ENCODE measurements around the gene SNX22.
A peak's percentile ranks its signal among the peaks of the same experiment; 100 is the strongest.

Gene SNX22

DNA sequence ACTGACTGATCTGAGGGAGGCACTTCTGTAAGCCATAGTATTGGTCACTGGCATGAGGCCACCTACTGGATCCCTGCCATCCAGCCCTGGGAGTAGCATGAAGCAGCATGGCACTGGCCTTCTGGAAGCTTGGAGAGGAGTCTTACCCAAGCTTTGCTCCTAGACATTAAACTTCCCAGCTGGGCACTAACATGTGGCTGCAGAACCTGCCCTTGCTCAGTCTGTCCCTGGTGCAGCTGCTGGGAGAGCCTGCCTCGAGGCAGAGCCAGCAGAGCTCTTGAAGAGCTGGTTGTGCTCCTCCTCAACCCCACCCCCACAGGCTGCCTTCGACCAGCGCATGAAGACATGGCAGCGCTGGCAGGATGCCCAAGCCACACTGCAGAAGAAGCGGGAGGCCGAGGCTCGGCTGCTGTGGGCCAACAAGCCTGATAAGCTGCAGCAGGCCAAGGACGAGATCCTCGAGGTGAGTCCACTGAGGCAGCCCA lies 17.1 kb upstream of the SNX22 start:
- DNase-seq (ENCODE audit: low spot score): peak; percentile 92

DNA sequence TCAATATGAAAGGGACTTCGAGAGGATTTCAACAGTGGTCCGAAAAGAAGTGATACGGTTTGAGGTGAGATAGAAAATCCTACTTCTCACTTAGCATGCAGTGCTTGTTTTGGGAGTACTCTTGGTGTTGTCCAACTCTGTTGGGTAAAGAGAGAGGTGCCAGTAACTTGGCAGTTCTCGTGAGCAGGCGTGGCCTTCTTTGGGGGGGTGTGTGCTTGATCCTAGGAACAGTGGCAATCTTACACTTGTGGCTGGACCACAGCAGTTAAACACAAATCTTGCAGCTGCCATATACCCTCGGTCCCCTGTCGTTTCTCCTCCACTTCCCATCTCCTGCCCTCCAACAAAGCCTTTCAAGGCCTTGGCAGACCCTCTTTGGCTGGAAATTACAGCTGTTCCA lies 15.2 kb upstream of the SNX22 start:
- DNase-seq (ENCODE audit: low spot score): peak; percentile 52

DNA sequence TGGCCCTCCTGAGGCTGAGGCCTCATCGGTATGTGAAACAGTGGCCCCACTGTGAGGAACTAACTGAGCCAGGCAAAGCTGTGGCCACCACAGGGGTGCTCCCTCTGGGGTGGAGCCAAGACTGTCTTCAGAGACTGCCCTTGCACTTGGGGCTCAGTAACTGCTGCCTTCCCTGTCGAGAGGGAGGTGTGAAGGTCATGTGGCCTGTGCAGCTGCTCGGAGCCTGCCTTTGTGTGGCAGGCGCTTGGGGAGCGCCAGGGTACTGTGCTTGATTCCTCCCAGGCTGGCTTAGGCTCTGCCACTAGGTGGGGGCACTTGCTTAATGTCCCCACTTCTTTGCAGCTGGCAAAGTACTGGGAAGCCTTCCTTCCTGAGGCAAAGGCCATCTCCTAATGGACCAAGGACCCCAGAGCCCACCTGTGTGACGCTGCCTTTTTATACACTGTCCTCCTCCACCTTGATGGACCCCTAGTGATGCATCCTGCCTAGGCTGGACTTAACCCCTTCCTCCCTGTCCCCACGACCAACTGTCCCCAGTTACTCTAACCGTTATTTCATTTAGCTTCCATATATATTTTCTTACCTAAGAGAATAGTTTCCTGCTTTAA lies 14.2 kb upstream of the SNX22 start:
- peak; percentile 48 for DNase-seq (ENCODE audit: low spot score)

DNA sequence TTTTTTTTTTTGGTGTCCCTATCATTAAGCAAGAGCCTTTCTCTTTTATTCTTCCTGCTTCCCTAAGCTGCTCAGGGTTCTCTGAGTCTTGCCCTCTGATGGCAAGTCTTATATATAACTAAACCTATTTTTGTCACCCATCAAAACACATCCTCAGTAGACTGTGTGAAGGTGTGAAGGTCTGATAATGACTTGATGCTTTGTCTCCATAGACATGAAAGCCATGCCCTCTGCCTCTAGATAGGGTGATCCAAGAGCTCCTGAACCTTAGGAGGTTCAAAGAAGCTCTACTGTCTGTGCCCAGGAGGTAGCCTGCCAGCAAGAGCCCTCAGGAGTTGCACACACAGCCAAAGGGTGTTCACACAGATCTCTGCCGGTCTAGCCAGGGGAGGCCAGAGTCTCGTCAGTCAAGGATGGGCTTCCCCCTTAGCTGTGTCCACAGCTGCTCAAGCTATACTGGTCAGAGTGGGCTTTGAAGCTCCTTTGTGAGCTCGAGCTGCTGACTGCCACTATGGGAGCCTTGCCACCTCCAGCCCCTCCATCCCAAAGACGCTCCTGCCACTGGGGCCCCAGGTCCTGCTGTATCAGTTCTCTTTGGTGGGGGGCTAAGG lies 13.1 kb upstream of the SNX22 start:
- peak; percentile 76 for DNase-seq (ENCODE audit: low spot score)

DNA sequence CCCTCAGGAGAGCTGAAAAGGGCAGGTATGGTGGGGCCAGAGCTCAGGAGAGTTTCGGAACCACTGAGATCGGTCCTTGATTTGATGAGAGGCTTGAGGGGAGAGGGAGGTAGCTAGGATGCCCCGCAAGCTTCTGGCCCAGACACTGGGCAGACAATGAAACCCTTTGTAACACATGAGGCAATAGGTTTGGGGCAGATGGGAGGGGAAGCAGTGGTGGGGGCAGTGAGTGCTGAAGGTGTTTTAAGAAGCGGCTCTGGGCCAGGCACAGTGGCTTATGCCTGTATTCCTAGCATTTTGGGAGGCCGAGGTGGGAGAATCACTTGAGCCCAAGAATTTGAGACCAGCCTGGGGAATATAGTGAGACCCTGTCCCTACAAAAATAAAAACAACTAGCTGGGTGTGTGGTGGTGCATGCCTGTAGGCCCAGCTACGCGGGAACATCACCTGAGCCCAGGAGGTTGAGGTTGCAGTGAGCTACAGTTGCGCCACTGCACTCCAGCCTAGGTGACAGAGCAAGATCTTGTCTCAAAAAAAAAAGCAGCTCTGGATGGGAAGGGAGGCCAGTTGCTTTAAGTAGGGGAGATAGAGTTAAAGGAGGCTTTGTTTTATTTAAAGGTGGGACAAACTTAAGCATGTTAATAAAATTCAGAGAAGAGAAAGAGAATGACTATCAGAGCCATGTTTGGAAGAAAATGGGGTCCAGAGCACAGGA lies 9.6 kb upstream of the SNX22 start:
- no peak for DNase-seq (ENCODE audit: low spot score)

DNA sequence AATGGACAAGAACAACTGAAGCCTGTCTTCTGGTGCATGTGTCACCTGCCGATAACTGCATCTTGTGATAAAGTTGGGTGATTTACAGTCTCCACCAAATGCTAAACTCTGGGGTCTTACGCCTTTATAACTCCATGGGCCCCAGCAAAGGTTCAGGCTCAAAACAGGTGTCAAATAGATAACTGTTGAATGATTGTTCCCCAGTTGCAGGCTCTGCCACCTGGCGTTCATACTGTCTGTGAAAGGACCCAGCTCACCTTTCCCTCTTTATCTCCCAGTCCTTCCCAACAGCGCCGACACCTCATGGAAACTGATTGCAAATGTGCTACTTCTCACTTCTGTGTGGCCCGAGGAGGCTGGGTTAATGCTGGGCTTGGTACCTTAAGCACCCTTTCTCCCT lies 8.3 kb upstream of the SNX22 start:
- no peak for DNase-seq (ENCODE audit: low spot score)

GRCh38 chr15:64144192-64144564 lies 7.4 kb upstream of the SNX22 start:
- DNase-seq (ENCODE audit: low spot score): no peak

DNA sequence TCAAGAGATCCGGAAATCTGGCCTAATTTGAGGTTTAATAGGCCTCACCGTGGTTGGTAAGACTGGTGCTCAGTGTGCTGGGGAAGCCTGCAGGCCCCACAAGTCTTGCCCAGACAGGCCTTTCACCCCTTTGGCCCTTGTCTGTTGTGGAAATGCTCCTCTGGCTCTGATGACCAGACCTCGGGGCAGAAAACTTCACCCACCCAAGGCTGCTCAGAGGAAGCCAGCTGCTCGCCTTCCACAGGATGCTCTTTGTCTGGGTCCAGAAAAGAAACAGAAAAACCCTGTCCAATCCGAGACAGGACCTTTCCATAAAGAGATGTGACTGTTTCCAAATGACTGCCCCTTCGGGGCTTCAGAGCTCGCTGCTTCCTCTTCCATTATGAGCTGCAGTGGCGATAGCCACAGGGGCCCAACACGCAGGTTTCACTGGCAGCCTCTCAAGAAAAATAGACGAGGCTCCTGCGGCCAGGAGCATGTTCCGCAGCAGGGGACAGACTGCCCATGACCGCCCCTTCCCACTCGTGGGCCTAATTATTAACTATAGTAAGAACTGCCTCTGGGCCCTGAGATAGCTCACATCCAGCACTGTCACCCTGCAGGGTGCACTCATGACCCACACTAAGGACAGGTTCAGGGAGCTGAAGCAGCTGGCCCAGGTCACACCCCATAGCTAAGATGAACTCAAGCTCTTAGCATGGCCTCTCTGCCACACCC lies 6.8 kb upstream of the SNX22 start:
- peak; percentile 47 for DNase-seq (ENCODE audit: low spot score)

DNA sequence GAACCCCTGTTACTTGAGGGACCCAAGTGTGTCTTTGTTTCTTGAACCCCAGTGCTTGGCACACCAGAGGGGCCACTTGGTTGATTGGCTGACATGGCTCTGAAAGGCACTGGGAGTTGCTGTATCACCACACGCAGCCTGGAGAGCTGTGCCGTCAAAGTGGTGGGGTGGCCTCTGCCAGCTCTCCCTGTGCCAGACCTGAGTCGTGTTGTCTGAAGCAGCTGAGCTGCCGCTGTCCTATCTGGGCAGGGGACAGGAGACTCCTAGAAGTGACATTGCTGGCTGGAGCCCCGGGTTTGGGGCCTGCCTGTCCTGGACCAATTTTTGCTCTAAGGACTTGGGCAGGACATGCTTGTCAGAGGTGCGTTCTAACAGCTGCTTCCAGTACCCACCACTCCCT lies 5.5 kb upstream of the SNX22 start:
- peak; percentile 45 for DNase-seq (ENCODE audit: low spot score)

- no peak for DNase-seq (ENCODE audit: low spot score)
Measured at GRCh38 chr15:64146520-64146884, 5.0 kb upstream of the SNX22 start.

- DNase-seq (ENCODE audit: low spot score): peak; percentile 57
Measured at GRCh38 chr15:64146885-64147681, 4.4 kb upstream of the SNX22 start.

DNA sequence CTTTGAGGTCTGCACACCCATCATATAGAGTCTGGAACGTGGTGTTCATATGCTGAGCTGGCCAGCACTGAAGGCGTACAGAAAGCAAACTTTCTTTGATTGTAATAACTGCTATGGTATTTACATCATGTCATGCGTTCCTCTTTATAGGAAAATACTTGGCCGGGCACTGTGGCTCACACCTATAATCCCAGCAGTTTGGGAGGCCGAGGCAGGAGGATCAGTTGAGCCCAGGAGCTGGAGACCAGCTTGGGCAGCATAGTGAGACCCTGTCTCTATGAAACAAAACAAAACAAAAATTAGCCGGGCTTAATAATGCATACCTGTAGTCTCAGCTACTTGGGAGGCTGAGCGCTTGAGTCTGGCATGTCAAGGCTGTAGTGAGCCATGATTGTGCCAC lies 3.4 kb upstream of the SNX22 start:
- no peak for DNase-seq (ENCODE audit: low spot score)

DNA sequence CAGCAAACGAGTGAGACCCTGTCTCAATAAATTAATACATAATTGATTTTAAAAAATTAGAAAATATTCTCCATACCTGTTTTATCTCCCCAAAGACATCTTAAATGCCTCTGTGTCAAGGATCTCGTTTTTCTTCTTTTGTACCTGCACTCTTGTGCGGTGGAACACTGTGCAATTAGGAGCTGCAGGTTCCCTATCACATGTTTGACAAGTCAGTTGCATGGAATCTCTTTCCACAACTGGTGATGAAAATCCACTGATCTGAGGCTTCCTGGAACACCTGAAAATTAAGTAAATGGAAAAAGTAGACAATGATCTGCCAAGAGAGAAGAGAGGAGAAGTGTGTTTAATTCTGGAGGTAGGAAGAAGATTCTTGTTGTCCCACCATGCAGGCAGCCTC lies 3.0 kb upstream of the SNX22 start:
- no peak for DNase-seq (ENCODE audit: low spot score)

GRCh38 chr15:64149424-64149823 lies 2.1 kb upstream of the SNX22 start:
- DNase-seq (ENCODE audit: low spot score): peak; percentile 76

DNA sequence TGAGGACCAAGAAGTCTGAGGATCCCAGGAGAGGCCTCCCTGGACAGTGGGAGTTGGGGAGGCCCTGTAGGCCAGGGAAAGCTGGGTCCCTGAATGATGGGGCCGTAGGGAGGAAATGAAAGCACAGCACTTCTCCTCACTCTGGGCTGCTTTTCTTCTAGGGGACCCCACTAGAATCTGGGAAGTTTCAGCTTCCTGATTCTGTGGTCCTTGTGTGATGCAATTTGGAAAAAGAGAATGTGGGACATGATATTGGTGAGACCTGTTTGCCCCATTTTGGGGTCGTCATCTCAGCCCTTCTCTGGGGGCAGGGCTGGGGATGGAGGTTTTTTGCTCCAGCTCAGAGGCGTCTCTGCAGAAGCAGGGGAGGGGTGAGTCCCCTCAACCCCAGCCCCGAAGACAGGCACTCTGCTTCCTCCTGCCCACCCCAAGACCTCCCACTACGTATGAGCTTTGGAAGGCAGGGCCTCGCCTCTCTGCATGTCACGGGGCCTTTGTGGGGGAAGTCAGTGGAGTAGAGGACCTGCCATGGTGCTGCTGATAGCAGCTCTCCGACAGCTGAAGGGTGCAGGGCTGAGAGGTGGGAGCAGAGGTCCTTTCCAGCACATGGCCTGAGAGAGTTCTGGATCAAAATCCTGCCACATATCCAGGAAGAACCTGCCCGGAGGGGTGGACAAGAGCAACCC lies 1.5 kb upstream of the SNX22 start:
- DNase-seq (ENCODE audit: low spot score): peak; percentile 44

DNA sequence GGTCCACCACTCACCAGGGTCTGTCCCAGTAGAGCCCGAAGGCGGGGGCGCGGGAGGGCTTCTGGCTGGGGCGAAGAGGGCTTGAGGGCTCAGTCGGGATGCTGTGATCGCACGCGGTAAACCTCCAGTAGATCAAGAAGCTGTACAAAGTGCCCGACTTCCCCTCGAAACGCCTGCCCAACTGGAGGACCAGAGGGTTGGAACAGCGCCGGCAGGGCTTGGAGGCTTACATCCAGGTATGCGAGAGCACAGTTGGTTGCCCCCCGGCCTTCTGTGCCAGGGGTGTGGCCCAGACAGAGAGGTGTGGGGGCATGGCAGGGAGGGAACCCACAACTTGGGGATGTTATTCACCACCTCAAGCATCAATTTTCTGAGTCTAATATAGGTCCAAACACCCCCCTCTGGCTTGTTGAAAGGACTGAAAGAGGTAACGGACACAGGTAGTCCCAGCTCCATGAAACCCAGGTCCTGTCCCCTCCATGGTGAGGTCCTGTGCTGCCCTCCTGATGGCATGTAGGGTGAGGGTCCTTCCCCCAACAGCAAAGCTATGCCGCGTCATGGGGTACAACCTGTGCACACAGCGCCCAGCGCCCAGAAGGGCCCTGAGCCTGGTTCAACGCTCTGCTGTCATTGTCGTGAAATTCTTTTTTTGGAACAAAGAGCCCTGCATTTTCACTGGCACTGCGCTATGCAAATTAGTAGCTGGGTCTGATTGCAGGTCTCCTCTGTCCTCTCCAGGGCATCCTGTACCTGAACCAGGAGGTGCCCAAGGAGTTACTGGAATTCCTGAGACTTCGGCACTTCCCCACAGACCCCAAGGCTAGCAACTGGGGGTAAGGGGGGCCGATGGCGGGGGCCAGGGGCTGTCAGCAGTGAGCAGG lies 1.2 kb downstream of the SNX22 start:
- DNase-seq (ENCODE audit: low spot score): peak; percentile 51

GRCh38 chr15:64153480-64154367 lies 2.2 kb downstream of the SNX22 start:
- peak; percentile 93 for DNase-seq (ENCODE audit: low spot score)

DNA sequence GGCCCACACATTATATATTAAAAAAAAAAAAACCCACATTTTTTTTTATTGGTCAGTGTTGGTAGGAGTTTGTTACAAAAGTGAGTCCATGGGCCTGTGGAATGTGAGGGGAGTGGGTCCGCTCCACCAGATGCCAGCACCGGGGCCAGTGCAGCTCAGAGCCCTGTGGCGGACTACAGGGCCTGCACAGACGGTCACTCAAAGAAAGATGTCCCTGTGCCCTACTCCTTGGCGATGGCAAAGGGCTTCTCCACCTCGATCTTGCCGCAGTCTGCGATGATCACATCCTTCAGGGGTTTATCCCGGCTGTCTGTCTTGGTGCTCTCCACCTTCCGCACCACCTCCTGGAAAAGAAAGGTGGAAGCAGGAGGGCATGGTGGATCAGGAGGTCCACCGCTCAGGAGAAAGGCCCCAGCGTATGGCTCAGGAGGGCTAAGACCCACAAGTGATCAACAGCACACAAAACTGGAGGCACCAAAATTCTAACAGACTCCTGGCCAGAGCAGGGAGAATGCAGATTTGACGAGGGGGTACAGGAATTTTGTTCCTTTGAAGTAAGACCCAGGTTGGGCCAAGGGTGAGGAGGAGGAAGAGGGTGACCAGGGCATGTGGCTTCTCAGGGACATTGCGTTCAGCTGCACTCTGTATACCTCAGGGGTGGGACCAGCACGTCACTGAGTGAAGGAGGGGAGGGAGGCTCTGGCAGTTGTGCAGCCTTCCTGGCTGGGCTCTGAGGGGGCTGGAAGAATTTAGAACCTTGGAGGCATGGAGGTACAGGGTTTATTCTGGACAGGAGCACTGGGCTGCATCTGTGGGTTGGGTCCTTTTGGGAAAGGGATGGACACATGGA lies 4.5 kb downstream of the SNX22 start:
- DNase-seq (ENCODE audit: low spot score): no peak
